Natural killer cell treated with Interleukin-12 subunit alpha and Interleukin-12 subunit beta and Interleukin-15 and Interleukin-18, amount 100 ng/mL, for 72 hours (primary cell): ENCODE results near the gene ARHGAP10. TPM values are rescaled to one million over a fixed set of nuclear protein-coding genes. Genes with fewer than 3 reads are reported as not detected.

ENCODE experiments used
- ATAC-seq, 2 donors: fragments of 150-1000 bp; cut with Tn5 transposase in 1 of 2; sonication (Bioruptor Pico), chemical (Tn5 transposase) in 1 of 2; 2 replicates each; pipeline ENCODE4 v1.10.0; 2021
- DNase-seq: peaks from one replicate; pipeline ENCODE4 v3.0.0; 2022; ENCODE audit warnings: low spot score
- H3K27ac Mint-ChIP-seq, 2 donors: 1 replicate in 1 of 2; 2 replicates in 1 of 2; pipeline ENCODE4 v1.8.0; 2022; ENCODE audit warnings: mixed read lengths in 2 of 2, mild to moderate bottlenecking in 1 of 2, moderate library complexity in 1 of 2
- H3K27me3 Mint-ChIP-seq, 2 donors: 1 replicate in 1 of 2; 2 replicates in 1 of 2; pipeline ENCODE4 v1.8.0; 2022; ENCODE audit warnings: mixed read lengths in 2 of 2
- H3K36me3 Mint-ChIP-seq: one replicate; pipeline ENCODE4 v1.8.0; 2022; ENCODE audit warnings: mixed read lengths
- H3K4me1 Mint-ChIP-seq, 2 donors: 1 replicate in 1 of 2; 2 replicates in 1 of 2; pipeline ENCODE4 v1.8.0; 2022; ENCODE audit warnings: low read depth in 2 of 2, mixed read lengths in 2 of 2, mild to moderate bottlenecking in 1 of 2
- H3K4me3 Mint-ChIP-seq: one replicate; pipeline ENCODE4 v1.8.0; 2022; ENCODE audit warnings: mixed read lengths
- H3K9me3 Mint-ChIP-seq: 2 replicates; pipeline ENCODE4 v1.8.0; 2022; ENCODE audit warnings: mixed read lengths
- total RNA-seq, 2 donors: library from RNA; stranded (reverse); gene quantifications; one replicate each; pipeline ENCODE4 v1.2.3, GENCODE V29; 2022

ARHGAP10 gene
- total RNA-seq: 10 to 100 TPM in 1 of 2 donors, 1 to 10 TPM in 1; 7.4 to 11.4 TPM

GRCh38 chr4:147731580-147732517 lies at the start of gene ARHGAP10:
Gene ARHGAP10, plus strand, starts transcription at chr4:147732088. Its CDS starts 214 bp downstream, at chr4:147732302.
- peak within 1 kb of the TSS; percentile 92 for H3K4me3 Mint-ChIP-seq
- no peaks in the 10 kb centered on the region for H3K36me3 Mint-ChIP-seq
- H3K27ac Mint-ChIP-seq: peak within 1 kb of the TSS; percentile 62 to 74
- DNase-seq (peak; percentile 78), ATAC-seq (peak; percentile 87 to 92)
- peaks cover 23 to 38% of the 10 kb centered on the region in 2 donors for H3K4me1 Mint-ChIP-seq
- H3K27me3 Mint-ChIP-seq: peaks cover 11 to 12% of the 10 kb centered on the region in 2 donors
- H3K9me3 Mint-ChIP-seq: no peaks in the 10 kb centered on the region

GRCh38 chr4:147682755-147683154 lies 49.1 kb upstream of the ARHGAP10 start:
- peak overlapping the region; percentile 81 to 90 for H3K27ac Mint-ChIP-seq
- peaks cover 19 to 20% of the 10 kb centered on the region in 2 donors for H3K4me1 Mint-ChIP-seq
- no peaks in the 10 kb centered on the region for H3K9me3 Mint-ChIP-seq
- ATAC-seq: no peak
- H3K27me3 Mint-ChIP-seq: no peaks in the 10 kb centered on the region
- DNase-seq: no peak
- H3K36me3 Mint-ChIP-seq: no peaks in the 10 kb centered on the region
- H3K4me3 Mint-ChIP-seq: peak overlapping the region; percentile 84

GRCh38 chr4:147683188-147683591 lies 48.7 kb upstream of the ARHGAP10 start:
- ATAC-seq (no peak), DNase-seq (no peak)
- H3K27me3 Mint-ChIP-seq: no peaks in the 10 kb centered on the region
- peaks cover 19 to 20% of the 10 kb centered on the region in 2 donors for H3K4me1 Mint-ChIP-seq
- peak overlapping the region; percentile 84 for H3K4me3 Mint-ChIP-seq
- H3K36me3 Mint-ChIP-seq: no peaks in the 10 kb centered on the region
- peak overlapping the region; percentile 81 to 90 for H3K27ac Mint-ChIP-seq
- no peaks in the 10 kb centered on the region for H3K9me3 Mint-ChIP-seq

DNA sequence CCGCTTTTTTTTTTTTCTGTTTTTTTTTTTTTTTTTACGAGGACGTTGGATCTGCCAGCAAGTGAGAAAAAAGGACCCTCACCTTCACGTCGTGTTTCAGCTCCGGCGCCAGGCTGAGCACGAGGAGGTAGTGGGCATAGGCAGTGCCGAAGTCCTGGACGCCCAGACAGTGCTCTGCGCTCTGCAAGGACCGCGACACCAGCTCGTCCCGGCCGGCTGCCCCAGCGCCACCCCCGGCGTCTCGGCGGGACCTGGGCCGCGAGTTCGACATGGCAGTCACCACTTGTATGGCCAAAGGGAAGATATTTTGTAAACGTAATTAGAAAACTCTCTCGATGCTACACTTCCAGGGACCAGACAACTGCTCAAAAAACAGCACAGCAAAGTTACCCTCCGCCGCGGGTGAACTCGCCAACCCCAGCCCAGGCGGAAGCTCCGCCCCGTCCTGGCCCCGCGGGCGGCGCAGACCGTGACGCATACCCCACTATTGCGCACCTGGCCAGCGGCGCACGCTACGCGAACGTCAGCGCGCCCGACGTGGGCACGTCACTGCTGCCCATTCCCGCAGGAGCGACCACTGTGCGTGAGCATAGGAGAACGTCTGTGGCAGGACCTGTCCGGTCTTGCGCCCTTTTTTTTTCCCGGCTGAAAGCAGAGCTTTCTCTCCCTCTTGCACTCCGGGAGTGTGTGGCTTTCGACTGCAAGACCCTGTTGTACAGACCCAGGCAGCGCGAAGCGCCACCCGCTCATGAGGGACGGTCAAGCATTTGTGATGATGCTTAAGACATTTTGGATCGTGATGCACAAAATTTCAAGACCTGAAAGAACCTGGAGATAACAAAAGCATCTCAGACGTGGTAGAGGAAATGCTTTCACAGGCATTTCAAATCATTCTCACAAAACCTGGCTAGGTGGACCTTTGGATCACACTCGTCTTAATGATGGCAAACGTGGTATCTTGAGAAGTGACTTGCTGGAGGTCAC lies 47.9 kb upstream of the ARHGAP10 start, which contains the start of gene PRMT9:
Gene PRMT9, minus strand, starts transcription at position 447 of the 984 bp plus-strand sequence. Its CDS starts 176 bp downstream, at position 271.
- no peaks in the 10 kb centered on the region for H3K27me3 Mint-ChIP-seq
- DNase-seq (peak; percentile 91), ATAC-seq (peak; percentile 100)
- H3K4me3 Mint-ChIP-seq: peak within 1 kb of the TSS; percentile 84
- H3K9me3 Mint-ChIP-seq: no peaks in the 10 kb centered on the region
- no peaks in the 10 kb centered on the region for H3K36me3 Mint-ChIP-seq
- H3K4me1 Mint-ChIP-seq: peaks cover 20 to 23% of the 10 kb centered on the region in 2 donors
- H3K27ac Mint-ChIP-seq: peak within 1 kb of the TSS; percentile 81 to 90

- Mint-ChIP-seq H3K27me3 (peaks cover 2 to 21% of the 10 kb centered on the region in 2 donors), H3K9me3 (no peaks in the 10 kb centered on the region), H3K27ac (peak overlapping the region; percentile 6 to 27), H3K4me1 (peaks cover 6 to 8% of the 10 kb centered on the region in 2 donors), H3K4me3 (peak overlapping the region; percentile 31), H3K36me3 (no peaks in the 10 kb centered on the region)
- ATAC-seq (peak in 1 of 2 donors; percentile 50), DNase-seq (no peak)
Observed at GRCh38 chr4:147689067-147689466, 42.8 kb upstream of the ARHGAP10 start.

- Mint-ChIP-seq H3K4me1 (peaks cover 4 to 6% of the 10 kb centered on the region in 2 donors), H3K27ac (no peak overlapping the region), H3K27me3 (peaks cover 2 to 21% of the 10 kb centered on the region in 2 donors), H3K9me3 (no peaks in the 10 kb centered on the region), H3K4me3 (no peak overlapping the region), H3K36me3 (no peaks in the 10 kb centered on the region)
- DNase-seq: no peak
- no peak for ATAC-seq
Observed at GRCh38 chr4:147691820-147692219, 40.1 kb upstream of the ARHGAP10 start.

DNA sequence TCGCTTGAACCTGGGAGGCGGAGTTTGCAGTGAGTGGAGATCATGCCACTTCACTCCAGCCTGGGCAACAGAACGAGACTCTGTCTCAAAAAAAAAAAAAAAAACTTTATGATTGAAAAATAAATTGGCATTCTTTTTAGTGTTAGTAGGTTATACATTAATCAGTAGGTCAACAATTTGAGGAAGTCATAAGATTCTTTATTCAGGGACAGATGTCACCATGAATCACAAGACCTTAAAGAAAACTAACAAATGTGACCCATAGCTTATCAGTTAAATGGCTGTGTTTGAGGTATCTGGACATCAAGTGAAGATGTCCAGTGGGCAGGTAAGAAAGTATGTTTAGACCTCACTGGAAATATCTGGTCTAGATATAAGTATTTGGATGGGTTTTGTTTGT lies 38.7 kb upstream of the ARHGAP10 start:
- peaks cover 2 to 29% of the 10 kb centered on the region in 2 donors for H3K27me3 Mint-ChIP-seq
- no peak overlapping the region for H3K27ac Mint-ChIP-seq
- no peak overlapping the region for H3K4me3 Mint-ChIP-seq
- no peaks in the 10 kb centered on the region for H3K36me3 Mint-ChIP-seq
- H3K9me3 Mint-ChIP-seq: no peaks in the 10 kb centered on the region
- H3K4me1 Mint-ChIP-seq: peaks cover 4 to 6% of the 10 kb centered on the region in 2 donors
- DNase-seq (no peak), ATAC-seq (no peak)

GRCh38 chr4:147696866-147697265 lies 35.0 kb upstream of the ARHGAP10 start:
- H3K4me1 Mint-ChIP-seq: no peaks in the 10 kb centered on the region
- H3K36me3 Mint-ChIP-seq: no peaks in the 10 kb centered on the region
- no peaks in the 10 kb centered on the region for H3K9me3 Mint-ChIP-seq
- ATAC-seq: no peak
- no peak for DNase-seq
- no peak overlapping the region for H3K27ac Mint-ChIP-seq
- H3K27me3 Mint-ChIP-seq: peaks cover 2 to 22% of the 10 kb centered on the region in 2 donors
- H3K4me3 Mint-ChIP-seq: no peak overlapping the region

DNA sequence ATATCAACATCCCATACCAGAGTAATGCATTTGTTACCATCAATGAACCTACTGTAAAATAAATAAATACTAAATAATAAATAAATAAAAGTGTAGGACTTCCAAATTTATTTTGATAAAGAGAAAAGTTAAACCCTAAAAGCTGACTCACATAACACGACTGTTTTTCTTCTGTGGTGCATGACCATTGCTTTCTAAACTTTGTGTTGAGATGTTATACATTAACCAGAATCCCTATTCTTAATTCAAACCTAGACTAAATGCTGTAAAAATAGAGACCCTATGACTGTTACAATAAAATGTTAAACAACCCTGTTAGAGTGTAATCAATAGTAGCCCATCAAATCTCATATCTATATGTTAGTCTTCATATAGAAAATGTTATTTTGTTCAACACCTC lies 27.0 kb upstream of the ARHGAP10 start:
- Mint-ChIP-seq H3K4me3 (no peak overlapping the region), H3K27ac (no peak overlapping the region), H3K9me3 (no peaks in the 10 kb centered on the region), H3K4me1 (peaks cover 0 to 6% of the 10 kb centered on the region in 2 donors), H3K27me3 (no peaks in the 10 kb centered on the region), H3K36me3 (no peaks in the 10 kb centered on the region)
- ATAC-seq: no peak
- DNase-seq: no peak

- Mint-ChIP-seq H3K36me3 (no peaks in the 10 kb centered on the region), H3K27me3 (no peaks in the 10 kb centered on the region), H3K4me1 (peaks cover 0 to 6% of the 10 kb centered on the region in 2 donors), H3K9me3 (no peaks in the 10 kb centered on the region), H3K27ac (no peak overlapping the region), H3K4me3 (no peak overlapping the region)
- ATAC-seq: peak in 1 of 2 donors; percentile 65
- no peak for DNase-seq
Observed at GRCh38 chr4:147707892-147708672, 23.8 kb upstream of the ARHGAP10 start.

- DNase-seq (no peak), ATAC-seq (no peak)
- no peaks in the 10 kb centered on the region for H3K27me3 Mint-ChIP-seq
- H3K36me3 Mint-ChIP-seq: no peaks in the 10 kb centered on the region
- no peak overlapping the region for H3K27ac Mint-ChIP-seq
- H3K9me3 Mint-ChIP-seq: no peaks in the 10 kb centered on the region
- no peak overlapping the region for H3K4me3 Mint-ChIP-seq
- peaks cover 0 to 6% of the 10 kb centered on the region in 2 donors for H3K4me1 Mint-ChIP-seq
Observed at GRCh38 chr4:147709999-147710398, 21.9 kb upstream of the ARHGAP10 start.

DNA sequence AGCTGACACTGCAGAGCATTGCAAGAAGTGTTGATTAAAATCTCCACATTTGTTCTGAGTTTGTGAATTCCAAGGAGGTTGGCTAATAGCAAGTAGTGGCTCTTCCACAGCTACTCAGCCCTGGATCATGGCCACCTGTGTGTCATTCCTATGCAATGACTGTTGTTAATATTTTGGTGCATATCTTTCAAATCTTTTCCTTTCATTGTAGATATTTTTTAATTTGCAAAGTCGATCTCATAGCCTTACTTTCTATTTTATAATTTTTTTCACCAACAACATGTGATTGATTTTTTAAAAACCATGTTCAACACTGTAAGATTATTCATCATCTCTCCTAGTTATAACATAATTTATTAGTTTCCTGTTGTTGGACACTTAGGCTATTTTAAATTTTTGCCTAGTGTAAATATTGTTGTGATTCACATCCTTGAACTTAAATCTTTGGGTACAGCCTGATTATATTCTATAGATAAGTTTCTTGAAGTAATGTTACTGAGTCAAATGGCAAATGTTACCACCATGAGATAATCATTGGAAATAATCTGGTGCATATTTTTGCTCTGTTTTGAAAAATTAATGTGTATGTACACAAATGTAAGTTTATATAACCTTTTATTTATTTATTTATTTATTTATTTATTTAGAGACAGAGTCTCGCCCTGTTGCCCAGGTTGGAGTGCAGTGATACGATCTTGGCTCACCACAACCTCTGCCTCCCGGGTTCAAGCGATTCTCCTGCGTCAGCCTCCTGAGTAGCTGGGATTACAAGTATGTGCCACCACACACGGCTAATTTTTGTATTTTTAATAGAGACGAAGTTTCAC lies 17.1 kb upstream of the ARHGAP10 start:
- Mint-ChIP-seq H3K27me3 (peaks cover 16 to 18% of the 10 kb centered on the region in 2 donors), H3K27ac (no peak overlapping the region), H3K4me3 (no peak overlapping the region), H3K4me1 (peaks cover 0 to 5% of the 10 kb centered on the region in 2 donors), H3K9me3 (no peaks in the 10 kb centered on the region), H3K36me3 (no peaks in the 10 kb centered on the region)
- DNase-seq (no peak), ATAC-seq (no peak)
